ENCODE data around the gene SEBOX. TPM values are rescaled to one million over a fixed set of nuclear protein-coding genes. Genes with fewer than 3 reads are reported as not detected.
A peak's percentile ranks its signal among the peaks of the same experiment; 100 is the strongest.

Gene SEBOX
- total RNA-seq, 1 donor from 2014 or later = not detected

DNA sequence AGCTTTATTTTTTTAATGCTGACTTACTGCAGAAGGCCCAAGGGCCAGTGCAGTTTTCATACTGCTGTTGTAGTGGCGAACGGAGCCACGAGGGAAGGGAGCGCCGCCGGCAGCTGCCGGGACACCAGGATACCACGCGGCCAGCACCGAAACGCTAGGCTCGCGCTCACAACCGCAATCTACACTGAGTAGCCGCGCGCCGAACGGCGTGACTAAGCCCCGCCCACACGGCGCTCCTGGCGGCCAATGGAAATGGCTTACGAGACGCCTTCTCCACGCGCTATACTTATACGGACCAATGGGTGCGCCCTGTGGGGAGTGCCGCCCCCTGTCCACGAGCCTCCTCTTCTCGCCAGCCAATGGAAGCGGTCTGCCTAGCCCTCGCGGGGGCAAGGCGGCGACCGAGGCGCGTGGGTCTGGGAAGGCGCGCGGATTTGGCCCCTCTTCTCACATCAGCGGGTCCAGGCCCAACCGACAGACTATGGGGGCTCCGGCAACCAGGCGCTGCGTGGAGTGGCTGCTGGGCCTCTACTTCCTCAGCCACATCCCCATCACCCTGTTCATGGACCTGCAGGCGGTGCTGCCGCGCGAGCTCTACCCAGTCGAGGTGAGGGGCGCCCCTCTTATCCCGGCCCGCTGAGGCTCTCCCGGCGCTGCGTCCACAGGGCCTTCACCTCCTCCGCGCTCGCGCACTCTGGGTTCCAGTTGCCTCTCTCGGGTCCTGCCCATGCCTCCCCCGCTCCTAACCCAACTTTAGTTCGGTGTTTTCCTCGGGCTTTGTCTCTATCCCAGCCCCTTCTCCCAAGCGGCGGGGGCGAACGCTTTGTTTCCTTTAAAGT is 46.0 kb downstream of the SEBOX start, which contains the start of gene TMEM97:
Gene TMEM97, plus strand, starts transcription at position 442 of the 839 bp plus-strand sequence. Its CDS starts 40 bp downstream, at position 482.
- H3K4me1 Mint-ChIP-seq (ENCODE audit: low read depth, unreplicated experiment) = peaks cover 6% of the 10 kb centered on the region
- H2AFZ ChIP-seq (ENCODE audit: low read depth, low read length) = peak within 1 kb of the TSS; percentile 89
- H3K9me3 Mint-ChIP-seq (ENCODE audit: unreplicated experiment) = no peaks in the 10 kb centered on the region
- H3K27me3 ChIP-seq (ENCODE audit: insufficient read depth, low read length) = peaks cover under 1% of the 10 kb centered on the region
- no peaks in the 10 kb centered on the region for H4K20me1 ChIP-seq (ENCODE audit: insufficient read depth, low read length)
- no peaks in the 10 kb centered on the region for H3K9me3 ChIP-seq (ENCODE audit: insufficient read depth, low read depth, low read length)
- peaks cover 17% of the 10 kb centered on the region for H3K4me1 ChIP-seq (ENCODE audit: insufficient read depth, low read length)
- no peak for FAIRE-seq
- peak; percentile 95 for DNase-seq (ENCODE audit: low read depth)
- no peaks in the 10 kb centered on the region for H3K36me3 Mint-ChIP-seq (ENCODE audit: low read depth, unreplicated experiment)
- peak within 1 kb of the TSS; percentile 64 for H3K27ac Mint-ChIP-seq (ENCODE audit: unreplicated experiment)
- H3K79me2 ChIP-seq (ENCODE audit: insufficient read depth, low read length) = peaks cover 34% of the 10 kb centered on the region
- H3K36me3 ChIP-seq (ENCODE audit: insufficient read depth, low read length) = no peaks in the 10 kb centered on the region
- H3K27ac ChIP-seq (ENCODE audit: low read depth, low read length) = peak within 1 kb of the TSS; percentile 65
- TF ChIP-seq, protein P1, sequence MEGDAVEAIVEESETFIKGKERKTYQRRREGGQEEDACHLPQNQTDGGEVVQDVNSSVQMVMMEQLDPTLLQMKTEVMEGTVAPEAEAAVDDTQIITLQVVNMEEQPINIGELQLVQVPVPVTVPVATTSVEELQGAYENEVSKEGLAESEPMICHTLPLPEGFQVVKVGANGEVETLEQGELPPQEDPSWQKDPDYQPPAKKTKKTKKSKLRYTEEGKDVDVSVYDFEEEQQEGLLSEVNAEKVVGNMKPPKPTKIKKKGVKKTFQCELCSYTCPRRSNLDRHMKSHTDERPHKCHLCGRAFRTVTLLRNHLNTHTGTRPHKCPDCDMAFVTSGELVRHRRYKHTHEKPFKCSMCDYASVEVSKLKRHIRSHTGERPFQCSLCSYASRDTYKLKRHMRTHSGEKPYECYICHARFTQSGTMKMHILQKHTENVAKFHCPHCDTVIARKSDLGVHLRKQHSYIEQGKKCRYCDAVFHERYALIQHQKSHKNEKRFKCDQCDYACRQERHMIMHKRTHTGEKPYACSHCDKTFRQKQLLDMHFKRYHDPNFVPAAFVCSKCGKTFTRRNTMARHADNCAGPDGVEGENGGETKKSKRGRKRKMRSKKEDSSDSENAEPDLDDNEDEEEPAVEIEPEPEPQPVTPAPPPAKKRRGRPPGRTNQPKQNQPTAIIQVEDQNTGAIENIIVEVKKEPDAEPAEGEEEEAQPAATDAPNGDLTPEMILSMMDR (IDR thresholded peaks at IDR 0.05; ENCODE audit: insufficient read depth, low read depth, low read length) = no peak
- no peak for TF ChIP-seq EZH2 (IDR thresholded peaks at IDR 0.05; ENCODE audit: insufficient read depth, low read length)
- H3K27me3 Mint-ChIP-seq (ENCODE audit: low read depth, unreplicated experiment) = peaks cover 19% of the 10 kb centered on the region
- peak within 1 kb of the TSS; percentile 78 for H3K4me3 ChIP-seq (ENCODE audit: insufficient read depth, low read depth, low read length)
- H3K4me2 ChIP-seq (ENCODE audit: low read length) = peak within 1 kb of the TSS; percentile 89
- H3K9ac ChIP-seq (ENCODE audit: low read length) = peak within 1 kb of the TSS; percentile 81
- peak within 1 kb of the TSS; percentile 94 for H3K4me3 Mint-ChIP-seq (ENCODE audit: unreplicated experiment)

DNA sequence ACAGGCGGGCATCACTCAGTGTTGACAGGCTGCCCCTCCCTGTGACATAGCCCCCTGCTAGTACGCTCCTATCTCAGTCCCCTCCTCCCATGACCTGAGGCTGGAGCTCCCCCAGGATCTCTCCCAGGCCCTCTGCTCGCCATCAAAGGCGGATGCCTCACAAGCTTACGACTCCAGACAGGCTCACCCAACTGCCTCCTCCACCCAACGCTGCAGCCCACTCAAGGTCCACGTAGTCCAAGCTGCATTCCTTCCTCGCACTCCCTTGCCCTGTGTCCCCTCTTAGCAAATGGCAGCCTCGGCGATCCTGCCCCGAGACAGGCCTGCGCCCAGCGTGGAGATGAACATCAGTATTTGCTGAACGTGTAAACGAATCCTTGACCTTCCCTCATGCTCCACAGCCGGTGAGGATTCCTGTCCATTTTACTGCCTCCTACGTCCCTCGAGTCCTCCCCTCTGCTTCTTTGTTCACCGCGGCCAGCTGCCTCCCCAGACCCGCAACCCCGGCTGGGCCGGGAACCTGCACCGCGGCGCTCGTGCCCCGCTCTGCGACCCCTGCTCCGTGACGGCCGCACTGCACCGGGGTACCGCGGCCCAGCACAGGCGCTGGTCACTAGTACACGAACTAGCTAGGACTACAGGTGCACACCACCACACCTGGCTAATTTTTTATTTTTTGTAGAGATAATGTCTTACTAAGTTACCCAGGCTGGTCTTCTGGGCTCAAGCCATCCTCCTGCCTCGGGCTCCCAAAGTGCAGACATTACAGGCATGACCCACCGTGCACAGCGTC is 46.8 kb downstream of the SEBOX start:
- Histone ChIP-seq H3K27me3 (ENCODE audit: insufficient read depth, low read length) (peaks cover 5% of the 10 kb centered on the region), H4K20me1 (ENCODE audit: insufficient read depth, low read length) (no peaks in the 10 kb centered on the region), H3K4me2 (ENCODE audit: low read length) (peak overlapping the region; percentile 89), H3K27ac (ENCODE audit: low read depth, low read length) (no peak overlapping the region), H3K4me1 (ENCODE audit: insufficient read depth, low read length) (peaks cover 17% of the 10 kb centered on the region), H3K79me2 (ENCODE audit: insufficient read depth, low read length) (peaks cover 34% of the 10 kb centered on the region), H2AFZ (ENCODE audit: low read depth, low read length) (peak overlapping the region; percentile 89), H3K9me3 (ENCODE audit: insufficient read depth, low read depth, low read length) (no peaks in the 10 kb centered on the region), H3K4me3 (ENCODE audit: insufficient read depth, low read depth, low read length) (peak overlapping the region; percentile 78), H3K36me3 (ENCODE audit: insufficient read depth, low read length) (no peaks in the 10 kb centered on the region), H3K9ac (ENCODE audit: low read length) (peak overlapping the region; percentile 14)
- H3K4me1 Mint-ChIP-seq (ENCODE audit: low read depth, unreplicated experiment) = peaks cover 6% of the 10 kb centered on the region
- no peak for FAIRE-seq
- no peaks in the 10 kb centered on the region for H3K9me3 Mint-ChIP-seq (ENCODE audit: unreplicated experiment)
- TF ChIP-seq, protein P1 (IDR thresholded peaks at IDR 0.05; ENCODE audit: insufficient read depth, low read depth, low read length) = no peak
- TF ChIP-seq EZH2 (IDR thresholded peaks at IDR 0.05; ENCODE audit: insufficient read depth, low read length) = no peak
- H3K27me3 Mint-ChIP-seq (ENCODE audit: low read depth, unreplicated experiment) = peaks cover 19% of the 10 kb centered on the region
- no peak for DNase-seq (ENCODE audit: low read depth)
- H3K4me3 Mint-ChIP-seq (ENCODE audit: unreplicated experiment) = peak overlapping the region; percentile 94
- peak overlapping the region; percentile 64 for H3K27ac Mint-ChIP-seq (ENCODE audit: unreplicated experiment)
- H3K36me3 Mint-ChIP-seq (ENCODE audit: low read depth, unreplicated experiment) = no peaks in the 10 kb centered on the region

Data from astrocyte (in vitro differentiated cells and primary cell).